Neural progenitor cell (in vitro differentiated cells): ENCODE measurements around the gene CRISPLD2.

Experiments
- CTCF ChIP-seq: fragments of 200-600 bp; sonication (generic); IDR thresholded peaks from 2 replicates; pipeline ENCODE4 v1.5.1; 2017; ENCODE audit warnings: antibody characterized with exemption, mild to moderate bottlenecking
- EZH2 ChIP-seq: fragments of 200-600 bp; sonication (generic); IDR thresholded peaks from 2 replicates; pipeline ENCODE4 v1.6.1; 2017; ENCODE audit warnings: antibody characterized with exemption, mild to moderate bottlenecking, moderate library complexity
- EZH2phosphoT487 ChIP-seq: fragments of 200-600 bp; sonication (generic); IDR thresholded peaks from 2 replicates; pipeline ENCODE4 v1.6.1; 2017; ENCODE audit warnings: antibody characterized with exemption

GRCh38 chr16:84823926-84824325 is 4.1 kb downstream of the CRISPLD2 start:
- TF ChIP-seq CTCF (no peak), EZH2phosphoT487 (no peak), EZH2 (no peak)
